Gastrocnemius medialis (tissue), 4 donors: ENCODE measurements around the gene TNS1.

ENCODE experiments used
- POLR2A ChIP-seq, 2 donors: fragments of 450-650 bp; IDR thresholded peaks; one replicate each; pipeline ENCODE4 v1.6.1; 2017; ENCODE audit warnings: antibody characterized with exemption in 2 of 2, mild to moderate bottlenecking in 2 of 2, moderate library complexity in 2 of 2
- TF ChIP-seq, protein P1 (sequence below), 5 experiments: fragments of 450-650 bp in 3 of 5; fragments of 200-600 bp in 2 of 5; sonication (generic) in 2 of 5; IDR thresholded peaks in 4 of 5; conservative IDR thresholded peaks in 1 of 5; 1 replicate in 4 of 5; 2 replicates in 1 of 5; pipeline ENCODE4 v1.5.1; 2016 to 2019; ENCODE audit warnings: antibody characterized with exemption in 5 of 5, mild to moderate bottlenecking in 3 of 5, moderate library complexity in 3 of 5

DNA sequence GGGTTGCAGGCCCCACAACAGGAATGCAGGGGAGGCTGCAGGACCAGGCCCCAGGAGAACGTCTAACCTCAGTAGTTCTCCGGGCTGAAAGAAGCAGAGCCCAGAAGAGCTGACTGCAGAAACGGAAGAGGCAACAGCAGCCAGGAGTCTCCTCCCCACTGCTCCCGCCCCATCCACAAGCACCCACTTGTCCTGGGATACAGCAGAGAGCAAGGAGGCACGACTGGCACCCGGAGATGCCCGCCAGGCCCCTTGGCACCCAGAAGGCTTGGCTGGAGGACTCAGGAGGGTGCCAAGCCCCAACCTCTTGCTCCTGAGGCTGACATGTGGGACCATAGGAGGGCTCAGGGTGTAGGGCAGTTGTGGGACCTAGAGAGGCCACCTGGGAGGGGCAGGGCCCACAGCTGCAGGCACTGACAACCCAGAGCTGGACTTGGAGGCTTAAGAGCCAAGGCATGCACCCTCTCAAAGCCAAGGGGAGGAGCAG is 29.0 kb upstream of the TNS1 start:
- TF ChIP-seq, protein P1, sequence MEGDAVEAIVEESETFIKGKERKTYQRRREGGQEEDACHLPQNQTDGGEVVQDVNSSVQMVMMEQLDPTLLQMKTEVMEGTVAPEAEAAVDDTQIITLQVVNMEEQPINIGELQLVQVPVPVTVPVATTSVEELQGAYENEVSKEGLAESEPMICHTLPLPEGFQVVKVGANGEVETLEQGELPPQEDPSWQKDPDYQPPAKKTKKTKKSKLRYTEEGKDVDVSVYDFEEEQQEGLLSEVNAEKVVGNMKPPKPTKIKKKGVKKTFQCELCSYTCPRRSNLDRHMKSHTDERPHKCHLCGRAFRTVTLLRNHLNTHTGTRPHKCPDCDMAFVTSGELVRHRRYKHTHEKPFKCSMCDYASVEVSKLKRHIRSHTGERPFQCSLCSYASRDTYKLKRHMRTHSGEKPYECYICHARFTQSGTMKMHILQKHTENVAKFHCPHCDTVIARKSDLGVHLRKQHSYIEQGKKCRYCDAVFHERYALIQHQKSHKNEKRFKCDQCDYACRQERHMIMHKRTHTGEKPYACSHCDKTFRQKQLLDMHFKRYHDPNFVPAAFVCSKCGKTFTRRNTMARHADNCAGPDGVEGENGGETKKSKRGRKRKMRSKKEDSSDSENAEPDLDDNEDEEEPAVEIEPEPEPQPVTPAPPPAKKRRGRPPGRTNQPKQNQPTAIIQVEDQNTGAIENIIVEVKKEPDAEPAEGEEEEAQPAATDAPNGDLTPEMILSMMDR (IDR thresholded peaks at IDR 0.05 in 4 of 5, conservative IDR thresholded peaks at IDR 0.05 in 1 of 5): no peak
- TF ChIP-seq POLR2A (IDR thresholded peaks at IDR 0.05): no peak
